ELF-1 (cell line): ENCODE measurements around the gene MBTPS1.
A peak's percentile ranks its signal among the peaks of the same experiment; 100 is the strongest.
"Not testable (repeated sequence)": the region's sequence is repeated elsewhere in the genome, so short reads cannot be mapped to it uniquely, and the experiment has no call there.

Experiments used
- DNase-seq: peaks from one replicate; pipeline ENCODE4 v3.0.0-alpha.2; 2016; ENCODE audit warnings: low read depth, low spot score

The MBTPS1 gene

GRCh38 chr16:84137287-84137686, 20.5 kb upstream of the MBTPS1 start:
- no peak for DNase-seq

GRCh38 chr16:84136331-84137125, 19.8 kb upstream of the MBTPS1 start:
- DNase-seq = no peak

DNA sequence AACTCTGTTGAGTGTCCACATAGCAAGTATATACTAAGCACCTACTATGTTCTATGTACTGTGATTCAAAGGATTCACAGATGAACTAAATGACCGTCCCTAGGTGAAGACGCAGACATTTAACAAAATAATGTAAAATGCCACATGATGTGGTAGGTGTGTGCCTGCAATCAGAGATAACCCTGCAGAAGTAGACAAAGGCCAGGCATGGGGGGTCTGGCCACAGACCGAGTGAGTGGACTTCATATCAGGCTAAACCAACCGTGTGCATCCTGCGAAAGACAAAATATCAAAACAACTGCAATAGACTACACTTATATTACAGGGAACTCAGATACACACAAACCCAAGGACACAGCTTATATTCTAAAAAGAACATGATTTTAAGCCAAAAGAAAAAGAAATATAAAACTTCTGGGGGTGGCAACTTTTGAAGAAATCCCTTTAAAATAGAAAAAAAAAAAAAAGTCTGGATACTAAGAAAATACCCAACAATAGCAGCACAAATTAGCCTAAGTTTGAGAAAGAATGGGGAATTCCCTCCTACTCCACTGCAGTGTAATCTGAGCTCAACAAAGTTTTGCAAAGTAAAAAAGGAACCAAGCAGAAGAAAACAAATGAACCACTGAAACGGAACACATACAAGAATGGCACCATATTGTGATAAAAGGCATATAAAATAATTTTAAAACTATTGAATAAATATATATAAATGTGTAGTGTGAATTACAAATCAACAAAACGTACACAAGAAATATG, 16.0 kb upstream of the MBTPS1 start:
- no peak for DNase-seq

GRCh38 chr16:84131117-84131516, 14.4 kb upstream of the MBTPS1 start:
- DNase-seq = no peak

- DNase-seq = no peak
Observed at GRCh38 chr16:84124257-84125073, 7.7 kb upstream of the MBTPS1 start.

DNA sequence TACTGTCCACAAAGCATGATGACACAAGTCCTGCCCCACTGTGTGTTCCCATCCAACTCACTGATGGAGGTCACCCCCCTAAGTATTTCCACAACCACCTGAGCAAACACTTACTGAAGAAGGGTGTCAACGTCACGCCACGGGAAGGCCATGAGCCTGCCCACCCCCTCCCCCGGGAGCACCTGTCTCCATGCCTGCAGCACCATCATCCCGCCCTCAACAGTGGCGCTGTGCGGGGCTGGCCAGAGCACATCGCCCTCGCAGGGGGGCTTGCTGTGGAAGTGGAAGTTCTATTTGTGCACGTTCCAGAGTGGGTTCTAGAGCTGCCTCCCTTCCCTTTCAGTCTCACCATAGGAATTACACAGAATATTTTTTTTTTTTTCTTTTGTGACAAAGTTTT, 4.3 kb upstream of the MBTPS1 start:
- DNase-seq = no peak

DNA sequence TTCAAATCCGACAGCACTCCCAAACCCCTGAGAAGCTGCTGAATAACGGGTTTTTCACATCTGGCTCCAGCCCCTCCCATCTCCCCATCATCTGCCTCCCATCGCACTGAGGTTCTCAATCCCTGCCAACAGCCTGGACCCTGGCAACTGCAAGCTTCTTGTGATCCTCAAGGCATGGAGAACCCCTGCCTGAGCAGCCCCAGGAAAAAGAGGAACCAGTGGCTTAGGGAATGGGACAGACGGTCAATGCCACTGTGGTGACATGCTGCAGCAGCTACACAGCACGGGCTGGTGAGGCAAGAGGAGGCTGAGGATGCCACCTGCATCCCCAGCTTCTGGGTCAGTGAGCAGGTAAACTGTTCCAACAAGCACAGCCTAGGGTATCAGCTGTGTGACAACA, 3.3 kb upstream of the MBTPS1 start:
- no peak for DNase-seq

- no peak for DNase-seq
Observed at GRCh38 chr16:84119368-84119767, 2.6 kb upstream of the MBTPS1 start.

DNA sequence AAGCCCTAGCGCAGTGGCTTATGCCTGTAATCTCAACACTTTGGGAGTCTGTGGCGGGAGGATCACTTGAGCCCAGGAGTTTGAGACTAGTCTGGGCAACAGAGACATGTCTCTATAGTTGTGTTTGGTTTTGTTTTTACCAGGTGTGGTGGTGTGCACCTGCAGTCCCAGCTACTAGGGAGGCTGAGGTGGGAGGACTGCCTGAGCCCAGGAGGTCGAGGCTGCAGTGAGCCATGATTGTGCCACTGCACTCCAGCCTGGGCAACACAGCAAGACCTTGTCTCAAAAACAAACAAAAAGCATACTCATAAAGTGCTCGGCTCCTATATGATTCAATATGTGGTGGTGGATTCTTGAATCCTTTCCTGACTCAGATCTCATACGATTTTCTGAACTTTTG, 1.6 kb upstream of the MBTPS1 start:
- not testable (repeated sequence) for DNase-seq

DNA sequence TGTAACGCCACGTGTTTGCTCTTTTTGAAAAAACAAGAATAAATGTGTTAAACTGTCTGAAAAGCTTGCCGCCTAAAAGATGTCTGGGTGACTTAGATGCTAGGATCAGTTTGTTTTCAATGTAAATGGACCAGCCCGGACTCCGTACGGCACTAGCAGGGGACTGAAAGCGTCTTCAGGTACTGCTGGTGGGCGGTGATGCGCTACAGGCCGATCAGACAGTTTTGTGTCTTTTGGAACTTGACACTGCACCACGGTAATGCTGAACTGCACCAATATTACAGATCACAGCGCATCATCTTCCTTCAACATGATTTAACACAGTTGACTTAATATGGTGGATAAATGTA, 727 bp upstream of the MBTPS1 start:
- DNase-seq = peak; percentile 60

- DNase-seq = no peak
Observed at GRCh38 chr16:84115919-84116719, 623 bp downstream of the MBTPS1 start.

DNA sequence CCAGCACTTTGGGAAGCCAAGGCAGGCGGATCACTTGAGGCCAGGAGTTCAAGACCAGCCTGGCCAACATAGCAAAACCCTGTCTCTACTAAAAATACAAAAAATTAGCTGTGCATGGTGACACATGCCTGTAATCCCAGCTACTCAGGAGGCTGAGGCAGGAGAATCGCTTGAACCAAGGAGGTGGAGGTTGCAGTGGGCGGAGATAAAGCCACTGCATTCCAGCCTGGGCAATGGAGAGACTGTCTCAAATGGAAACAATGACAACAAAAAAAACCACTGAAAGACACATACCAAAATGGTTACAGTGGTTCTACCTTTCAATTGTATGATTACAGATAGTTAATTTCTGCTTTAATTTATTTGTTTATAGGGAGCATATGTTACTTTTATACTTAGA, 4.8 kb downstream of the MBTPS1 start:
- DNase-seq = peak; percentile 35

- DNase-seq = no peak
Observed at GRCh38 chr16:84111525-84111924, 5.2 kb downstream of the MBTPS1 start.

DNA sequence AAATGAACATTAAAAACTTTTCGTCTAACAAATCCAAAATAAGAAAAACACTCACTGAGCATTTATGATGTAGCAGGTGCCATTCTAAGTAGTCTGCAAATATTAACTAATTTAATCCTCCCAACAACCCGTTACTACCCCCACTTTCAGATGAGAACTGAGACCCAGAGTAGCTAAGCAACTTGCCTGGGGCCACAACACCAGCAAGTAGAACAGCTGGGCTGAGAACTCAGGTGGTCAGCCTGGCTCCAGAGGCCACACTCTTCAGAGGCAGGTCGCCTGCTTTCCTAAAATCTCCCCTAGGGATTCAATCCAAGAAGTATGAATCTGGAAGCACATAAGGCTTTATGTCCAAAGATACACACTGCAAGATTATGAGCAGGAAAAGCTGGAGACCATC, 6.2 kb downstream of the MBTPS1 start:
- no peak for DNase-seq

- no peak for DNase-seq
Observed at GRCh38 chr16:84109598-84110335, 7.0 kb downstream of the MBTPS1 start.

DNA sequence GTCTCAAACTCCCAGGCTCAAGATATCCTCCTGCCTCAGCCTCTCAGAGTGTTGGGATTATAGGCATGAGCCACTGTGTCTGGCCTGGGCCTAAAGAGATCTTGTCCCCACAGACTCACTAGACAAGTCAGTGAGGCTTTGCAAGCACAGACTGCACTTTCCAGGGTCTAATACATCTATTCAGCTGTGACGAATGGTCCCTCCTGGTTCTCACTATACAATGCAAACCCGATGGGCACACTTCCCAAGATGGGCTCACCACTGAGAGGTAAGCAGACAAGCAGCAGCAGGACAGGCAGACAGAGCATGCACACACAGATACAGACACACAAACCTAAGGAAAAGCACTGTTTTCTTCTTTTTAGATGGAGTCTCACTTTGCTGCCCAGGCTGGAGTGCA, 8.8 kb downstream of the MBTPS1 start:
- DNase-seq = no peak

GRCh38 chr16:84105948-84106740, 10.6 kb downstream of the MBTPS1 start:
- peak; percentile 76 for DNase-seq

- no peak for DNase-seq
Observed at GRCh38 chr16:84105301-84105815, 11.4 kb downstream of the MBTPS1 start.

GRCh38 chr16:84104231-84104630, 12.5 kb downstream of the MBTPS1 start:
- DNase-seq = no peak

DNA sequence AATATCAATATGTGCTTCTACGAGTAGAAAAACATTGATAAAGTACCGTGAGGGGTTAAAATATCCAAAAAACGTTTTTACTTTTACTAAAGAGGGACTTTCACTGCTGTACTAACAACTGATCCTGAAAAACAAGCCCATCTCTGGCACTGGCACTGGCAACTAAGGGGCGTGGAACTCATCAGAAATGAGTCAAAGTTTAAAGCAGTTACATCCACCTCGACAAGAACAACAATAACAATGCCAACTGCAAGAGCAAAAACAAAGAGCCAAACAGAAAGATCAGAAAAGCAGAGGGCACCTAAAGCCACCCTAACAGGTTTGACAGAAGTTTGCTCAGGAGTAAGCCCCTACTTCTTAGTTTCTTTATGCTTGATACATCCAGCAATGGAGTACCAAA, 13.1 kb downstream of the MBTPS1 start:
- DNase-seq = no peak
